Kidney (tissue), 14 donors: ENCODE results near the gene MEPCE. TPM values are rescaled to one million over a fixed set of nuclear protein-coding genes. Genes with fewer than 3 reads are reported as not detected.
"Not testable (repeated sequence)": the region's sequence is repeated elsewhere in the genome, so short reads cannot be mapped to it uniquely, and the experiment has no call there.

ENCODE experiments used
- DNase-seq, 5 donors: peaks; one replicate each; pipeline ENCODE4 v3.0.0-alpha.2; 2013 to 2020
- FAIRE-seq: peaks from 2 replicates; lab custom pipeline; 2012; peaks lifted over from hg19 to GRCh38; lab: Jason Lieb, UNC
- H3K27ac ChIP-seq, 2 donors: one replicate each; pipeline ENCODE4 v1.7.0; 2013; ENCODE audit warnings: low read depth in 2 of 2, low read length in 2 of 2, inconsistent platforms in 1 of 2
- H3K27me3 ChIP-seq: one replicate; pipeline ENCODE4 v1.7.1; 2013; ENCODE audit warnings: low read length, inconsistent platforms; ENCODE audit not compliant: control insufficient read depth, insufficient read depth
- H3K36me3 ChIP-seq, 3 donors: one replicate each; pipeline versions ENCODE4 v1.7.0 to v1.7.1; 2013; ENCODE audit warnings: low read length in 3 of 3, control low read depth in 1 of 3, inconsistent platforms in 1 of 3; ENCODE audit not compliant: insufficient read depth in 3 of 3, control insufficient read depth in 2 of 3
- H3K4me1 ChIP-seq, 3 donors: one replicate each; pipeline versions ENCODE4 v1.7.0 to v1.7.1; 2013; ENCODE audit warnings: low read length in 3 of 3, inconsistent platforms in 1 of 3, low read depth in 1 of 3; ENCODE audit not compliant: control insufficient read depth in 2 of 3, insufficient read depth in 2 of 3
- H3K4me3 ChIP-seq, 3 donors: one replicate each; pipeline versions ENCODE4 v1.7.0 to v1.8.1; 2013; ENCODE audit warnings: low read length in 3 of 3, control low read depth in 1 of 3, inconsistent platforms in 1 of 3
- H3K9ac ChIP-seq, 3 donors: one replicate each; pipeline versions ENCODE4 v1.7.0 to v1.7.1; 2013; ENCODE audit warnings: low read length in 3 of 3, control low read depth in 1 of 3, inconsistent platforms in 1 of 3
- H3K9me3 ChIP-seq, 3 donors: one replicate each; pipeline versions ENCODE4 v1.7.0 to v1.7.1; 2013; ENCODE audit warnings: low read length in 3 of 3, control low read depth in 1 of 3, inconsistent platforms in 1 of 3; ENCODE audit not compliant: control insufficient read depth in 2 of 3, insufficient read depth in 1 of 3
- intact Hi-C: fragments of 100-400 bp; cut with DNase I; formaldehyde crosslinking; loops from one replicate; pipeline ENCODE4 v1.11.1; 2022
- polyA plus RNA-seq: library from polyadenylated mRNA; stranded (reverse); fragments of 350-450 nt; fragmentation: Illumina TruSeq; extraction: RNeasy Lipid Tissue Mini Kit (QIAGEN cat#74804); gene quantifications from one replicate; pipeline ENCODE4 v1.2.3, GENCODE V29; 2014; ENCODE audit warnings: low read depth, low replicate concordance; ENCODE audit not compliant: insufficient read depth
- total RNA-seq: library from RNA; stranded (reverse); fragmentation: NEBNext Ultra II Directional; extraction: Animal tissue kit (Norgen Biotek cat#: 25700); gene quantifications from one replicate; pipeline ENCODE4 v1.2.1, GENCODE V29; 2021
- TF ChIP-seq, protein P1 (sequence below): IDR thresholded peaks from 3 replicates; pipeline ENCODE4 v1.5.1; 2012; ENCODE audit warnings: mild to moderate bottlenecking, moderate library complexity, borderline replicate concordance; ENCODE audit not compliant: insufficient read depth; ENCODE audit errors: extremely low read depth
- donor health status: control.
- donor health status: control.
- donor health status: control.
- donor health status: control.
- donor health status: control.
- donor health status: DM: yes; HTN: yes; CAD: no.
- donor health status: Normal renal cell carcinoma (clear cell type).

The MEPCE gene
- total and polyA plus RNA-seq, 2 donors from 2014 or later, result 33.4 to 47.2 TPM

DNA sequence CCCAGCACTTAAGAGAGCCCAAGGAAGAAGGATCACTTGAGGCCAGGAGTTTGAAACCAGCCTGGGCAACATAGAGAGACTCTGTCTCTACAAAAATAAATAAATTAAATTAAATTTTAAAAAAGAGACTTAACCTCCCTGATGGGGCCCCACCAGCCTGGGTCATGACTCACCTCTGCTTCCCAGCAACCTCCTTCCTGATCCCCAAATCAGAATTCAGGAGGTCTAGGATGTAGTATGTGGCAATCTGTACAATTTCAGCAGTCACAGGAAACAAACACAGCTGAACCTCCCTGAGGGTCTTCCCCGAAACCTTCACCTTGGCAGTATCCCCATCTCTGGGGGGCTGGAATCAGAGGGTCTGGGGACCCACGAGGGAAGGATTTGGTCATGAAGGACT is 16.4 kb downstream of the MEPCE start:
- Histone ChIP-seq H3K27ac (no peak overlapping the region), H3K4me1 (peaks cover 0 to 5% (median 3%) of the 10 kb centered on the region in 3 donors), H3K4me3 (no peak overlapping the region), H3K9me3 (no peaks in the 10 kb centered on the region), H3K27me3 (no peaks in the 10 kb centered on the region), H3K9ac (no peak overlapping the region), H3K36me3 (no peaks in the 10 kb centered on the region)
- intact Hi-C loops, result no loop called here
- DNase-seq, result peak in 1 of 5 donors; percentile 2
- FAIRE-seq, result no peak
- TF ChIP-seq, protein P1, sequence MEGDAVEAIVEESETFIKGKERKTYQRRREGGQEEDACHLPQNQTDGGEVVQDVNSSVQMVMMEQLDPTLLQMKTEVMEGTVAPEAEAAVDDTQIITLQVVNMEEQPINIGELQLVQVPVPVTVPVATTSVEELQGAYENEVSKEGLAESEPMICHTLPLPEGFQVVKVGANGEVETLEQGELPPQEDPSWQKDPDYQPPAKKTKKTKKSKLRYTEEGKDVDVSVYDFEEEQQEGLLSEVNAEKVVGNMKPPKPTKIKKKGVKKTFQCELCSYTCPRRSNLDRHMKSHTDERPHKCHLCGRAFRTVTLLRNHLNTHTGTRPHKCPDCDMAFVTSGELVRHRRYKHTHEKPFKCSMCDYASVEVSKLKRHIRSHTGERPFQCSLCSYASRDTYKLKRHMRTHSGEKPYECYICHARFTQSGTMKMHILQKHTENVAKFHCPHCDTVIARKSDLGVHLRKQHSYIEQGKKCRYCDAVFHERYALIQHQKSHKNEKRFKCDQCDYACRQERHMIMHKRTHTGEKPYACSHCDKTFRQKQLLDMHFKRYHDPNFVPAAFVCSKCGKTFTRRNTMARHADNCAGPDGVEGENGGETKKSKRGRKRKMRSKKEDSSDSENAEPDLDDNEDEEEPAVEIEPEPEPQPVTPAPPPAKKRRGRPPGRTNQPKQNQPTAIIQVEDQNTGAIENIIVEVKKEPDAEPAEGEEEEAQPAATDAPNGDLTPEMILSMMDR, result no peak

- H3K9me3 ChIP-seq, H3K27ac ChIP-seq, intact Hi-C loops, FAIRE-seq, H3K27me3 ChIP-seq, H3K9ac ChIP-seq, H3K36me3 ChIP-seq, H3K4me3 ChIP-seq, H3K4me1 ChIP-seq: not testable (repeated sequence)
- peak in 1 of 5 donors; percentile 6 for DNase-seq
These were observed 17.7 kb downstream of the MEPCE start for GRCh38 chr7:100447363-100447762.

DNA sequence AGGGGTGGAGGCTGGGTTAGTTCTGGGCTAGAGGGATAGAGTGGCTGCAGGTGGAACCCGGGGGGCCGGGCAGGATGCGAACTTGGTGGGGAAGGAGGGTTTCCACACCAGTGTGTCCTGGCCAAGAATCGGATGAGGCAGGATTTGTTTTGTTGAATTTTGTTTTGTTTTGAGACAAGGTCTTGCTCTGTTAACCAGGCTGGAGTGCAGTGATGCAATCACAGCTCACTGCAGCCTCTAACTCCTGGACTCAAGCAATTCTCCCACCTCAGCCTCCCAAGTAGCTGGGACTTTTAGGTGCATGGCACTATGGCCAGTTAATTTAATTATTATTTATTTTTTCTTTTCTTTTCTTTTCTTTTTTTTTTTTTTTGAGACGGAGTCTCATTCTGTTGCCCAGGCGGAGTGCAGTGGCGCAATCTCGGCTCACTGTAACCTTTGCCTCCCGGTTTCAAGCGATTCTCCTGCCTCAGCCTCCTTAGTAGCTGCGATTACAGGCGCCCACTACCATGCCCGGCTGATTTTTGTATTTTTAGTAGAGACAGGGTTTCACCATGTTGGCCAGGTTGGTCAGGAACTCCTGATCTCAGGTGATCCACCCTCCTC is 19.7 kb downstream of the MEPCE start:
- intact Hi-C loops, result no loop called here
- no peak for DNase-seq
- H3K27me3 ChIP-seq, result no peaks in the 10 kb centered on the region
- FAIRE-seq, result no peak
- TF ChIP-seq, protein P1, result no peak
- no peak overlapping the region for H3K9ac ChIP-seq
- H3K36me3 ChIP-seq, result no peaks in the 10 kb centered on the region
- no peak overlapping the region for H3K4me3 ChIP-seq
- H3K4me1 ChIP-seq, result peaks cover 0 to 3% (median under 1%) of the 10 kb centered on the region in 3 donors
- H3K9me3 ChIP-seq, result no peaks in the 10 kb centered on the region
- no peak overlapping the region for H3K27ac ChIP-seq

- intact Hi-C loops, result no loop called here
- no peak for FAIRE-seq
- no peaks in the 10 kb centered on the region for H3K27me3 ChIP-seq
- H3K27ac ChIP-seq, result no peak overlapping the region
- H3K4me1 ChIP-seq, result peaks cover 0 to 3% (median 0%) of the 10 kb centered on the region in 3 donors
- H3K9me3 ChIP-seq, result no peaks in the 10 kb centered on the region
- no peak overlapping the region for H3K9ac ChIP-seq
- H3K36me3 ChIP-seq, result no peaks in the 10 kb centered on the region
- DNase-seq, result no peak
- TF ChIP-seq, protein P1, result no peak
- no peak overlapping the region for H3K4me3 ChIP-seq
These were observed 22.9 kb downstream of the MEPCE start for GRCh38 chr7:100452513-100452912.

GRCh38 chr7:100453854-100454253 is 24.2 kb downstream of the MEPCE start:
- H3K4me1 ChIP-seq, H3K27ac ChIP-seq, FAIRE-seq, H3K9ac ChIP-seq, intact Hi-C loops, H3K4me3 ChIP-seq, H3K36me3 ChIP-seq, H3K9me3 ChIP-seq, H3K27me3 ChIP-seq, DNase-seq: not testable (repeated sequence)
